Keratinocyte (primary cell): ENCODE results near the gene MAD2L2. TPM values are rescaled to one million over a fixed set of nuclear protein-coding genes. Genes with fewer than 3 reads are reported as not detected.

Experiments used
- DNase-seq: peaks from one replicate; pipeline ENCODE4 v3.0.0-alpha.2; 2011; ENCODE audit warnings: low read depth, missing footprints, low spot score
- FAIRE-seq: peaks from 2 replicates; lab custom pipeline; 2011; peaks lifted over from hg19 to GRCh38; lab: Jason Lieb, UNC
- H2AFZ ChIP-seq: 2 replicates; pipeline ENCODE4 v1.6.0; 2012; ENCODE audit warnings: low read length, control low read depth, inconsistent platforms; ENCODE audit not compliant: control insufficient read depth
- H3K27ac ChIP-seq: 2 replicates; pipeline ENCODE4 v1.5.1; 2011; ENCODE audit warnings: low read length; ENCODE audit not compliant: control insufficient read depth, insufficient read depth
- H3K27me3 ChIP-seq: 3 replicates; pipeline ENCODE4 v1.6.0; 2011; ENCODE audit warnings: low read length; ENCODE audit not compliant: control insufficient read depth, insufficient read depth; ENCODE audit errors: extremely low read depth
- H3K36me3 ChIP-seq, 2 experiments: 2 replicates in 1 of 2; 3 replicates in 1 of 2; pipeline ENCODE4 v1.5.1; 2011; ENCODE audit warnings: low read length in 2 of 2, mild to moderate bottlenecking in 1 of 2; ENCODE audit not compliant: control insufficient read depth in 2 of 2, insufficient read depth in 2 of 2; ENCODE audit errors: extremely low read depth in 1 of 2
- H3K4me1 ChIP-seq: 3 replicates; pipeline ENCODE4 v1.5.1; 2011; ENCODE audit warnings: low read length; ENCODE audit not compliant: control insufficient read depth, insufficient read depth; ENCODE audit errors: extremely low read depth
- H3K4me2 ChIP-seq: 3 replicates; pipeline ENCODE4 v1.6.0; 2011; ENCODE audit warnings: low read depth, low read length; ENCODE audit not compliant: control insufficient read depth, insufficient read depth; ENCODE audit errors: extremely low read depth
- H3K4me3 ChIP-seq, 3 experiments: fragments of 200-600 bp in 1 of 3; sonication (generic) in 1 of 3; 2 replicates in 2 of 3; 3 replicates in 1 of 3; pipeline ENCODE4 v1.5.1; 2011 to 2016; ENCODE audit warnings: low read length in 3 of 3, mild to moderate bottlenecking in 3 of 3, control low read depth in 2 of 3, inconsistent platforms in 1 of 3, low read depth in 1 of 3, mixed read lengths in 1 of 3, mixed run types in 1 of 3, moderate library complexity in 1 of 3; ENCODE audit not compliant: control insufficient read depth in 2 of 3, insufficient read depth in 2 of 3; ENCODE audit errors: extremely low read depth in 1 of 3
- H3K79me2 ChIP-seq: 2 replicates; pipeline ENCODE4 v1.6.0; 2012; ENCODE audit warnings: low read length; ENCODE audit not compliant: control insufficient read depth, insufficient read depth
- H3K9ac ChIP-seq: 3 replicates; pipeline ENCODE4 v1.6.0; 2011; ENCODE audit warnings: low read length; ENCODE audit not compliant: control insufficient read depth, insufficient read depth; ENCODE audit errors: extremely low read depth
- H3K9me1 ChIP-seq: 3 replicates; pipeline ENCODE4 v1.6.0; 2011; ENCODE audit warnings: low read length; ENCODE audit not compliant: control insufficient read depth, insufficient read depth; ENCODE audit errors: extremely low read depth
- H3K9me3 ChIP-seq: 2 replicates; pipeline ENCODE4 v1.5.1; 2012; ENCODE audit warnings: low read depth, low read length; ENCODE audit not compliant: control insufficient read depth
- H4K20me1 ChIP-seq: 3 replicates; pipeline ENCODE4 v1.6.0; 2011; ENCODE audit warnings: low read length; ENCODE audit not compliant: control insufficient read depth, insufficient read depth; ENCODE audit errors: extremely low read depth
- EZH2 ChIP-seq: IDR thresholded peaks from one replicate; pipeline ENCODE4 v1.6.1; 2012; ENCODE audit warnings: inconsistent platforms, mild to moderate bottlenecking, low read length, moderate library complexity
- dilution Hi-C: fragments of 300-500 bp; cut with MboI; formaldehyde crosslinking; loops from one replicate; pipeline ENCODE4 v1.7.0; 2020; ENCODE audit warnings: low sequenced_read_pairs; ENCODE audit not compliant: extremely low pct_ligation_motif_present
- polyA plus RNA-seq, 5 experiments: library from polyadenylated mRNA; depleted of rRNA in 3 of 5; stranded (reverse) in 3 of 5; stranded (forward) in 1 of 5; unstranded in 1 of 5; fragments of >200 nt; gene quantifications; 1 replicate in 1 of 5; 2 replicates in 3 of 5; 3 replicates in 1 of 5; pipeline versions ENCODE4 v1.2.1 to v1.2.3, GENCODE V29; 2011 to 2012; ENCODE audit warnings: missing spikeins in 2 of 5, low read depth in 1 of 5, low replicate concordance in 1 of 5
- TF ChIP-seq, protein P1 (sequence below), 3 experiments: IDR thresholded peaks in 1 of 3; conservative IDR thresholded peaks in 1 of 3; optimal IDR thresholded peaks in 1 of 3; 2 replicates in 2 of 3; 3 replicates in 1 of 3; pipeline versions ENCODE3 to v1.5.1; 2011; ENCODE audit warnings: low read length in 3 of 3, mild to moderate bottlenecking in 3 of 3, moderate library complexity in 2 of 3, control low read depth in 1 of 3, inconsistent platforms in 1 of 3; ENCODE audit not compliant: insufficient read depth in 2 of 3; ENCODE audit errors: extremely low read depth in 1 of 3

MAD2L2 gene
- polyA plus RNA-seq, 1 donor (not counting 4 experiments of a cell fraction or from before 2014, with no cell fraction given): 24.8 TPM

DNA sequence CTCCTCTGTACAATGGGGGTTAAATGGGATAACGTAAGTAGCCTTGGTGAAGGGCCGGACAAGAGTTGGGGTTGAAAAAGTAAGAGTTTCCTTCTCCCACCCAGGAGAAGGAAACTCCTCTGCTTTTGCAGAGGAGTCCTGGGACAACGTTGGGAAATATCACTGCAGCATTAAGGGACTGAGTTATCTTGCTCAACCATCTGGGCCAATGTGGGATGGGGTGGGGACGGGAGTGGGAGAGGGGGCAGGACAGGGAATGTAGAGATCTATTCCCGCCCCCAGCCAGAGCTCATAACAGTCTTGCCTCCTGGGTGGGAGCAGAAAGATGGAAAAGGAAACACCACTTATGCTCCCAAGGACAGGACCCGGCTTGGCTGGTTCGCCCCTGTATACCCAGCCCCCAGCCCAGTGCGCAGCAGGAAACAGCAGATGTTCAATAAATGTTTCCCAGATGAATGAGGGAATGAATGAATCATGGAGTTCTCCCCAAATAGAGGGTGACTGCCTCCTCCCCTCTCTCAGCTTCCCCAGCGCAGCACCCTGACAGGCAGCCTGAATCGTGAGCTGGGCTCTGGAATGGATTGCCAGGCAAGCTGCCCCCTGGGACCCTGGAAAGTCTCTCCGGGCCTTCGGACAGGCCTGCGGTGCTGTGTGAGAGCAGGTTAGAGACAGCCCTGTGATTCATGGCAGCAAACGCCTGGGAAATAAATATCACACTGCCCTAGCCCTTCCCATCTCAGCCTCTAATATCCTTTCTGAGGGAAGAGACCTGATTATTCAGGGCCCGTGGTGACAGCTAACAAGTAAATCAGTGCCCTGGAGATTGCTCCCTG is 51.5 kb downstream of the MAD2L2 start:
- Histone ChIP-seq H3K27me3 (peaks cover 3% of the 10 kb centered on the region), H3K9ac (no peak overlapping the region), H2AFZ (no peak overlapping the region), H3K79me2 (no peaks in the 10 kb centered on the region), H3K4me2 (no peak overlapping the region), H3K36me3 (no peaks in the 10 kb centered on the region), H3K9me1 (no peaks in the 10 kb centered on the region), H4K20me1 (no peaks in the 10 kb centered on the region), H3K4me3 (no peak overlapping the region), H3K27ac (no peak overlapping the region), H3K4me1 (no peaks in the 10 kb centered on the region), H3K9me3 (no peaks in the 10 kb centered on the region)
- no peak for FAIRE-seq
- dilution Hi-C loops: no loop called here
- DNase-seq: no peak
- TF ChIP-seq, protein P1, sequence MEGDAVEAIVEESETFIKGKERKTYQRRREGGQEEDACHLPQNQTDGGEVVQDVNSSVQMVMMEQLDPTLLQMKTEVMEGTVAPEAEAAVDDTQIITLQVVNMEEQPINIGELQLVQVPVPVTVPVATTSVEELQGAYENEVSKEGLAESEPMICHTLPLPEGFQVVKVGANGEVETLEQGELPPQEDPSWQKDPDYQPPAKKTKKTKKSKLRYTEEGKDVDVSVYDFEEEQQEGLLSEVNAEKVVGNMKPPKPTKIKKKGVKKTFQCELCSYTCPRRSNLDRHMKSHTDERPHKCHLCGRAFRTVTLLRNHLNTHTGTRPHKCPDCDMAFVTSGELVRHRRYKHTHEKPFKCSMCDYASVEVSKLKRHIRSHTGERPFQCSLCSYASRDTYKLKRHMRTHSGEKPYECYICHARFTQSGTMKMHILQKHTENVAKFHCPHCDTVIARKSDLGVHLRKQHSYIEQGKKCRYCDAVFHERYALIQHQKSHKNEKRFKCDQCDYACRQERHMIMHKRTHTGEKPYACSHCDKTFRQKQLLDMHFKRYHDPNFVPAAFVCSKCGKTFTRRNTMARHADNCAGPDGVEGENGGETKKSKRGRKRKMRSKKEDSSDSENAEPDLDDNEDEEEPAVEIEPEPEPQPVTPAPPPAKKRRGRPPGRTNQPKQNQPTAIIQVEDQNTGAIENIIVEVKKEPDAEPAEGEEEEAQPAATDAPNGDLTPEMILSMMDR (optimal IDR thresholded peaks at IDR 0.05 in 1 of 3, IDR thresholded peaks at IDR 0.05 in 1 of 3, conservative IDR thresholded peaks at IDR 0.05 in 1 of 3; ENCODE audit: extremely low read depth in 1 of 3, insufficient read depth in 2 of 3, low read length in 3 of 3): no peak
- TF ChIP-seq EZH2: no peak

DNA sequence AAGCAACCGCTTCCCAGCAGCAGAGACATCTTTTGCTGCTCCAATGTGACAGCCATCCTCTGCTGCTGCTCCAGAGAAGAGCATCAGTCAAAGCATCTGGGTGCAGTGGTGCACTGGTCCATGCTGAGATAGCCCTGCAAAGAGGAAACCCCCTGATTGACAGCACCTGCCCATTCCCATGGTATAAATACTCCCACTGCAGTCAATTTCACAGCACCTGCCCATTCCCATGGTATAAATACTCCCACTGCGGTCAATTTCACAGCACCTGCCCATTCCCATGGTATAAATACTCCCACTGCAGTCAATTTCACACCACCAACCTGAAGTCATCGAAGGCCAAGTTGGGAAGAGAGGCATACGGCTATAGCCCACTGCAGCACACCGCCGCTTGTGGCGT is 52.2 kb downstream of the MAD2L2 start:
- no peak for FAIRE-seq
- H3K9me3 ChIP-seq: no peaks in the 10 kb centered on the region
- no peak overlapping the region for H3K27ac ChIP-seq
- H3K36me3 ChIP-seq: no peaks in the 10 kb centered on the region
- H2AFZ ChIP-seq: no peak overlapping the region
- no peaks in the 10 kb centered on the region for H3K9me1 ChIP-seq
- no peak overlapping the region for H3K4me3 ChIP-seq
- no peaks in the 10 kb centered on the region for H4K20me1 ChIP-seq
- TF ChIP-seq, protein P1 (optimal IDR thresholded peaks at IDR 0.05 in 1 of 3, IDR thresholded peaks at IDR 0.05 in 1 of 3, conservative IDR thresholded peaks at IDR 0.05 in 1 of 3; ENCODE audit: extremely low read depth in 1 of 3, insufficient read depth in 2 of 3, low read length in 3 of 3): no peak
- TF ChIP-seq EZH2: no peak
- no peaks in the 10 kb centered on the region for H3K4me1 ChIP-seq
- H3K79me2 ChIP-seq: no peaks in the 10 kb centered on the region
- dilution Hi-C loops: no loop called here
- no peak for DNase-seq
- peaks cover 3% of the 10 kb centered on the region for H3K27me3 ChIP-seq
- H3K9ac ChIP-seq: no peak overlapping the region
- H3K4me2 ChIP-seq: no peak overlapping the region
